GM18502 (cell line): ENCODE data around the gene PRKAG2.

Experiments
- ATAC-seq: cut with Tn5 transposase; IDR thresholded peaks from one replicate; pipeline ENCODE4 v1.9.1; 2021; ENCODE audit warnings: mild to moderate bottlenecking; ENCODE audit not compliant: unreplicated experiment, poor library complexity

Gene PRKAG2

GRCh38 chr7:151867912-151868311, 9.0 kb downstream of the PRKAG2 start:
- ATAC-seq: no peak

DNA sequence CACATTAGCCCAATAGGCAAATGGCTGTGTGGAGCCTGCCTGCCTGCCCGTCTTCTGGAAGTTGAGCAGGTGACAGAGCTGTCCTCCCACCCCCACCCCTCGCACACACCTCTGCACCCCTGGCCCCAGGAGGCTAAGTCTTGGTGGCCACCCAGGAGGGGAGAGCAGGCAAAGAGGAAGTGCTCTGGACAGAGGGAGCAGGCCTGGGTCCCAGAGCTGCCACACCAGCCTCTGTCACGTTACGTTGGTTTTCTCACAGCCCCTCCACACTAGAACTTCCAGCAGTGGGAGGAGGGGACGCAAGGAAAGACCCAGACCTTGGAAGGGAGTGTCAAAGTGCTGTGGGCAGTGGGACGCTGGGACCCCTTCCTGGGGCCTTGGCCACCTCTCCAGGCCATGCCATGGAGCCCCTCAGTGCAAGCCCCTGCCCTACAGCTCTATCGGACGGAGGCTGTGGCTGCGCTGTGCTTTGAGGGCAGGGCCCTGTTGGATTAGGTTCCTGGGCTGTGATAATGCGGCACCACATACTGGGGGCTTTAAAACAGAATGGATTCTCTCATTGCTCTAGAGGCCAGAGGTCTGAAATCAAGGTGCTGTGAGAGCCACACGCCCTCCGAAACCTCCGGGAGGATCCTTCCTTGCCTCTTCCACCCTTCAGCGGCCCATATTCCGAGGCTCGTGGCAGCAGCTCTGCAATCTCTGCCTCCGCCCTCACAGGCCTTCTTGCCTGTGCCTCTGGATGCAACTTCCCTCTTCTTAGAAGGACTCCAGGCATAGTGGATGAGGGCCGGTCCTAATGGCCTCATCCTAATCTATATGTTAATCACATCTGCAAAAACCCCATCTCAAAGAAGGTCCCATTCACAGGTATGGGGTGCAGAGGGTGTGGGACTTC, 9.9 kb downstream of the PRKAG2 start:
- no peak for ATAC-seq

- no peak for ATAC-seq
Observed at GRCh38 chr7:151866028-151866427, 10.9 kb downstream of the PRKAG2 start.

GRCh38 chr7:151865070-151865670, 11.7 kb downstream of the PRKAG2 start:
- no peak for ATAC-seq

DNA sequence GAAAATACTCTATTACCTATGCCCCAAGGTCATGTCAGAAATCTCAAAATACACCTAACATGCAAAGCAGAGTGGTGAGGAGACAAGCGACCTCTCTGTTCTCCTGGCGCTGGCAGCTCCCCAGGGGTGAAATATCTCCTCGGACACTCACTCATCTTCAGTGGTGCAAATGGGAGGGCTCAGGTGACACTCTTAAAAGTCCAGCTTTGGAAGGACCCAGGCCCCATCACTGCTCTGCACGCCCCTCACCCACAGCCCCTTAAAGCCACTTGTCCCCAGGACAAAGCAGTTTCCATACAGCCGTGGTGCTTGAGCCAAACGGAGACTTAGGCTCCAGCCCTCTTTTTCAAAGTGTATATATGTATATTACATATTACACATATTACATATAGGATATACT, 12.4 kb downstream of the PRKAG2 start:
- no peak for ATAC-seq

- ATAC-seq: no peak
Observed at GRCh38 chr7:151864081-151864480, 12.8 kb downstream of the PRKAG2 start.

GRCh38 chr7:151863386-151864079, 13.4 kb downstream of the PRKAG2 start:
- ATAC-seq: no peak

DNA sequence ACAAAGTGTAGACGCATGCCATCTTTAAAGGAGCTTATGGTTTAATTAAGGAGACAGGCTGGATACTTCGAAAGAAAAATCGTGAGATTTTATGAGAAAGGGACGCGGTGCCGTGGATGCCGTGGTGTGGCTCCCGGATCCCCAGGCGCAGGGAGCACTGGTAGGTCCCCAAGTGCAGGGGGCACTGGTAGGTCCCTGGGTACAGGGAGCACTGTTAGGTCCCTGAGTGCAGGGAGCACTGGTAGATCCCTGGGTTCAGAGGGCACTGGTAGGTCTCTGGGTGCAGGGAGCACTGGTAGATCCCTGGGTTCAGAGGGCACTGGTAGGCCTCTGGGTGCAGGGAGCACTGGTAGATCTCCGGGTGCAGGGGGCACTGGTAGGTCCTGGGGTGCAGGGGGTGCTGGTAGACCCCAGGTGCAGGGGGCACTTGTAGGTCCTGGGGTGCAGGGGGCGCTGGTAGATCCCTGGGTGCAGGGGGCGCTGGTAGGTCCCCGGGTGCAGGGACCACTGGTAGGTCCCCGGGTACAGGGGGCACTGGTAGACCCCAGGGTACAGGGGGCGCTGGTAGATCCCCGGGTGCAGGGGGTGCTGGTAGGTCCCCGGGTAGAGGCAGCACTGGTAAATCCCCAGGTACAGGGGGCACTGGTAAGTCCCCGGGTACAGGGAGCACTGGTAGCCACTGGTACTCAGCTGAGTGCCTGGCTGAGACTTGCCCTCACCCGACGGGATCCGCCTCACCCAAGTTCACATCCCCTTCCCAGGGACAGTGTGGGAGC, 14.1 kb downstream of the PRKAG2 start:
- no peak for ATAC-seq

DNA sequence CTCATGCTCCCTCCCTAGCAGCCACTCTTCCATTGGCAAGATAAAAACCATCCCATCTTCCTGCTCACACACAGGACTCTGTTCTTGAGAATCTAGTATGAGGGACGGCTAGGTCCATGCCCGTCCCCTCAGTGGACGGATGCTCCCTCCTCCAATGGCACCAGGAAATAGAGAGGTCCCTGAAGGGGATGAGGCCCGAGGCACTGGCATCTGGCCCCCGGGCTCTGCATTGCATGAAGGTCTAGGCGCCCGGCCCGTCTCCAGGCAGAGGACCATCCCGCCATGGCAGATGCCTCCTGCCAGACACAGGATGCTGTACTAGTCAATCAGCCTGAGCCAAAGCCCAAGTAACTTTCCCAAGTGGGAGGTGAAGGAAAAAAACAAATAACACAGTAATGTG, 15.0 kb downstream of the PRKAG2 start:
- ATAC-seq: no peak

DNA sequence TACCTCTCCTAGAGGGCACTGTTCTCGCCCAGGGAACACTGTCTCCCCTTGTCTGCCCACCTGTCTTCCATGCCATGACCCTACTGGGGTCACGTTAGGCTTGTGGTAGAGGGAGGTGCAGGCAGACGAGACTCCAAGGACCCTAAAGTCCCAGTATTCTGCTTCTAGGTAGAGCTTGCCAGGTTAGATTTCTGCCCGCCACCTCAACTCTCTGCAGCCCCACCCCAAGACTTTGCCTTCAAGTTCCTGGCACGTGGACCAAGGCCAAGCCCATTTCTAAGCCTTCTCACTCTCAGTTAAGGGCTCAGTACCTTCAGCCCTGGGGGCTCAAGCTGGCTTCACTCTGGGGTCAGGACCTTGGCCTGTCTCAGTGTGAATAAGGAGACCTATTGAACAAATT, 16.1 kb downstream of the PRKAG2 start:
- no peak for ATAC-seq

- no peak for ATAC-seq
Observed at GRCh38 chr7:151859948-151860685, 16.8 kb downstream of the PRKAG2 start.

DNA sequence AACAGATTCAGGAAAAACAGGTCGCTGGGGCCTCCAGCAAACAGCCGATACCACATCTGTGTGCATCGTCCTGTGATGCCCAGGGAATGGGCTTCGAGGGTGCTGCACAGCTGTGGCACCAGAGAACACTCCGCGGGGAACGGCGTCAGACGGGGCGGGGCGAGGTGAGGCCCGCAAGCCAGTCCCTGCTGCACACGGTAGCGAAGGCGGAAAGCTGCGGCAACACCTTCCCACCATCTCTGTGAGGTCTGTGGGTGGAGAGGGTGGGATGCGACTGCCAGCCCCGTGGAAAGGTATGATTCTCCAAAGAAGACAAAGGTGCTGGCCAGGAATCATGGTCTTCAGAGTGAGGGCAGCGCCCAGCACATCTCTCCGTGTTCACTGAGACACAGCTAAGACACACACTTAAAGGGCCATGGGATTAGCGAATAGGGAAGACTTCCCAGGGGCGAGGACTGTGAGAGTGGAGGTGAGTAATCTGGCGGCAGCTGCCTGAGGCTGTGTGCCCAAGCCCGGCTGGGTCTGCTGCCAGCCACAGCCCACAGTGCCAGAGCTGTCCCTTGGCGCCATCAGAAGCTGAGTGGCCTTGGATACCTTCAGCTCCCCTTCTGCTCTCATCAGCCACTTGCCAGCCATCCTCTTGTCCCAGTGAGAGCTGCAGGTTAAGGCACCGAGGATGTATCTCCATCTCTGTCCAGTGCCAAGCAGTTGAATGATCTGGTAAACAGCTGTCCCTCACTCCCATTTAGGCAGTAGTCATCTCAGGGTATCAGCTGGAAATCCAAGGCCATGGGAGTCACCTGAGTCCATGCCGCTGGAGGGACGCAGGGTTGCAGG, 17.6 kb downstream of the PRKAG2 start:
- ATAC-seq: no peak

GRCh38 chr7:151858456-151858855, 18.5 kb downstream of the PRKAG2 start:
- ATAC-seq: no peak

- no peak for ATAC-seq
Observed at GRCh38 chr7:151857866-151858450, 19.0 kb downstream of the PRKAG2 start.

DNA sequence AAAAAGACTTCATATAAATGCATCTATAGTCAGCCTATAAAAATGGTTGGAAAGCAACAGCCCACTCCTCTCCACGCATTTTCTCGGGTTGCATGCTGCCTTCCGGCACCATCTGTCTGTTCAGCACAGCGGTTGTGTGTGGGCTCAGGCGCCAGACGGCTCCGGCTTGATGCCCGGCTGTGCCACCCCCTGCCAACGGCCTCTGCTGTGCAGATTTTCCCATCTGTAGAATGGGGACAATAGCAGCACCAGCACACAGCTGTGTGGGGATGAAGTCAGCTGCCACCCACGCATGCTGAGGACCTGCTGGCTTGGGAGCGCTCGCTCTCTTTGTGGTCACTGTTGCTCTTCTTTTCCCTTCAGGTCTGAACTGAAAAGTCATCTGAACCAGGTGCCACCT, 19.5 kb downstream of the PRKAG2 start:
- no peak for ATAC-seq

DNA sequence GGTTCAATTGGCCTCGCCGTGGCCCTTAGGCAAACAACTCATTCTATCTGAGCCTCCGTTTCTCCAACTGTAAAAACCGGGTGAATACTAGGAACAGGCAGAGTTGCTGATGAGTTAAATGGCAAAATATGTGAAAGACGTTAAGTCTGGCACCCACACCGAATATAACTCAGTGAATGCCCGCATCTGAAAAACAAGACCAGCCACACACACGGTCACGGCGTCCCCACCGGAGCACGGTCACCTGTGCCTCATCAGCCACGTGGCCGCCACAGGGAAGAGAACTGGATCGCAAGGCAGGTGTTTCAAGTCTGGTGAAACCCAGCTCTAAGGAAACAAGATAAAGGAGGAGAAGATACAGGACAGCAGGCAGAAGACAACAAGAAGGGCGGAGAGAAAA, 20.4 kb downstream of the PRKAG2 start:
- ATAC-seq: no peak

DNA sequence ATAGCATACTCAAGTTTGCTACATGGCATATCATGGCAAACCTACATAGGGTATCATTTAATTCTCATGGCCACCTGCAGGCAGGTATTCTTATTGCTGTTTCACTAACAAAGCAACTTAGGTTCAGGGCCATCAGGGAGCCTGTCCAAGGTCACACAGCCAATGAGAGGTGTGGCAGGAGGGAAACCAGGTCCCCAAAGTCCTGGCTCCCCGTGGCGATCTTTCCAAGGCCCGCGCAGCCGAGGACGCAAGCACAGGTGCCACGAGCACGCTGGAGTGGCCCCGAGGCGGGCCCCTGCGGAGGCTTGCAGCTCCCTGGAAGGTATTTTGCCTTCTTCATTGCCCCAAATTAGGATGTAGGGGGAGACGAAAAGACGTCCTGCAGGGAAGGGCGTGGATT, 20.8 kb downstream of the PRKAG2 start:
- no peak for ATAC-seq

GRCh38 chr7:151854720-151855071, 22.2 kb downstream of the PRKAG2 start:
- no peak for ATAC-seq
